ENCODE results near the gene ICOSLG.
A peak's percentile ranks its signal among the peaks of the same experiment; 100 is the strongest.

The ICOSLG gene

GRCh38 chr21:44272284-44272858 is 31.6 kb upstream of the ICOSLG start:
- TF ChIP-seq CTCF (IDR thresholded peaks at IDR 0.05; ENCODE audit: extremely low read depth, missing control alignments), result no peak
- DNase-seq (ENCODE audit: low spot score), result no peak

- TF ChIP-seq CTCF (IDR thresholded peaks at IDR 0.05; ENCODE audit: extremely low read depth, missing control alignments), result no peak
- no peak for DNase-seq (ENCODE audit: low spot score)
These were observed 31.0 kb upstream of the ICOSLG start for GRCh38 chr21:44271558-44272283.

DNA sequence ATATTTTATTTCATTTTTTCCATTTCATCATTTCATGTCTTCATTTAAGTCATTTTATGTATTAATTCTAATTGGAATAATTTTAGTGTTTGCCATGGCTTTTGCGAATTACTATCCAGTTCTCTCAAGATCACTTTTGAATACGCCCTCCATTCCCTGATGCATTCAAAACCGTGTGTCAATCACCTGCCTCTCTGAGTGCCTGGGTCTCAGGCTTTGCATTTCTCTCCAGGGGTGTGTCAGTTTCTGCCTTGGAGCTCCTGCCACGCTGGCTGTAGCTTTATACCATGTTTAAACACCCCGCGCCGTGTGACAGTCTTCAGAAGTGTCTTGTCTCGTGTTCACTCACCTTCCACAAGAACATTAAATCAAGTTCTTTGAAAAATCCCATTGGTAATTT is 28.3 kb upstream of the ICOSLG start:
- no peak for TF ChIP-seq CTCF (IDR thresholded peaks at IDR 0.05; ENCODE audit: extremely low read depth, missing control alignments)
- no peak for DNase-seq (ENCODE audit: low spot score)

DNA sequence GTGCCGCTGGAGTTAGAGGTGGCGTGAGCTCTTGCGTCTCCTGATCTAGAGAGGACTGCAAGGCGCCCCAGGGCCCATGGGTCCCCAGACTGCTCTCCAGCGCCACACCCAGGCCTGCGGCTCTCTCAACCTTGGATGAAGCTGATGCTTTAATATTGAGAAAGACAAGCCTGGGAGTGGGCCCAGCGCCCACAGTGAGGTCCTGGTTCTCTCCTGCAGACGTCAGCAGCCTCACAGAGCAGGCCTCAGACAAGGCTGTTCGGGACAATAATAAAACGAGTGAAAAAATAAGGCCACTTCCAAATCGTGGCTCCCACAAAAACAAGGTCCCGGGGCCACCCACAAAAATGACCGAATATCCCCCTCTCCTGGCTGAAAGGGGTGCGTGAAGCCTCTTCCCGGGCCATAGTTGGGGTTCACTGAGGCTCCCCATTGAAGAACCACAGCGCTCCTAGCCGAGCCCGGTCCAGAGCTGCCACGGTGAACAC is 27.0 kb upstream of the ICOSLG start:
- TF ChIP-seq CTCF (IDR thresholded peaks at IDR 0.05; ENCODE audit: extremely low read depth, missing control alignments), result peak; percentile 10

DNA sequence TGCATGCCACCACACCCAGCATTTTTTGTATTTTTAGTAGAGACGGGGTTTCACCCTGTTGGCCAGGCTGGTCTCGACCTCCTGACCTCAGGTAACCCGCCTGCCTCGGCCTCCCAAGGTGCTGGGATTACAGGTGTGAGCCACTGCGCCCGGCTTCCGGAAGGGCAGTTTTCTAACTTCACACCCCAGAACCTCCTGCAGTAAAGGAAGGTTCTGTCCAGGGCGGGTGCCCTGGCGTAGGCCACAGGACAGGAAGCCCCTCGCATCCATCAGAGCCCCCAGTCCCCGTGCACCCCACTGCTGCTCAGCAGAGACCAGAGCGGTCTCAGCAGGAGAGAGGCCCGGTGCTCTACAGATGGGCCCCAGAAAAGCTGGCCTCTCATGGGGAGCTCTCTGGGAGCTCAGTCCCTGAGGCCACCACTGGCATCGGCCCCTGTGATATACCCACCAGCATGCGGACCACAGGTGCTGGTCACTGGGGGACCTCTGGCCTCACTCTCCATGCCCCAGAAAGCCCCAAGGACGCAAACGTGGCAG is 25.1 kb upstream of the ICOSLG start:
- no peak for DNase-seq (ENCODE audit: low spot score)
- no peak for TF ChIP-seq CTCF (IDR thresholded peaks at IDR 0.05; ENCODE audit: extremely low read depth, missing control alignments)

More for the DNA sequence above, 27.0 kb upstream of the ICOSLG start:
- DNase-seq (ENCODE audit: low spot score), result no peak

- DNase-seq (ENCODE audit: low spot score), result no peak
- TF ChIP-seq CTCF (IDR thresholded peaks at IDR 0.05; ENCODE audit: extremely low read depth, missing control alignments), result no peak
These were observed 23.0 kb upstream of the ICOSLG start for GRCh38 chr21:44263768-44264167.

GRCh38 chr21:44263221-44263760 is 22.5 kb upstream of the ICOSLG start:
- DNase-seq (ENCODE audit: low spot score), result no peak
- TF ChIP-seq CTCF (IDR thresholded peaks at IDR 0.05; ENCODE audit: extremely low read depth, missing control alignments), result no peak

All from GM20000 (cell line).